OCI-M2 (cell line): ENCODE measurements around the gene KCNIP3.
"Not testable (repeated sequence)": the region's sequence is repeated elsewhere in the genome, so short reads cannot be mapped to it uniquely, and the experiment has no call there.

Source experiments
- DNase-seq: peaks from one replicate; lab custom pipeline; 2025; ENCODE audit not compliant: unreplicated experiment; lab: John Stamatoyannopoulos, UW

Gene KCNIP3

DNA sequence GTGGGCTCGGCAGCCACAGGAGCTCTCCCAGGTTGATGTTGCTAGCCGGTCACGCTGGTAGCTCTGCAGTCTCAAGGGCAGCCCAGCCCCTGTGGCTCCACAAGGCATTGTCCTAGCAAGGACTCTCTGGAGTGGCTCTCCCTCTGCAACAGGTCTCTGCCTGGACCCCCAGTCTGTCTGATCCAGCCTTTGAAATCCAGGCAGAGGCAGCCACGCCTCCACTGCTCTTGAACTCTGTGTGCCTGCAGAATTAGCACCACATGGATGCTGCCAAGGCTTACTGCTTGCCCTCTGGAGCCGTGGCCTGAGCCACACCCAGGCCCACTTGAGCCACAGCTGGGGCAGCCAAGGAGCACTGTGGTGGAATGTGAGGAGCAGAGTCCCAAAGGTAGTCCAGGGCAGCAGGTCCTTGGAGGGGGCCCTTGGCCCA lies 62.4 kb downstream of the KCNIP3 start:
- DNase-seq, result no peak

DNA sequence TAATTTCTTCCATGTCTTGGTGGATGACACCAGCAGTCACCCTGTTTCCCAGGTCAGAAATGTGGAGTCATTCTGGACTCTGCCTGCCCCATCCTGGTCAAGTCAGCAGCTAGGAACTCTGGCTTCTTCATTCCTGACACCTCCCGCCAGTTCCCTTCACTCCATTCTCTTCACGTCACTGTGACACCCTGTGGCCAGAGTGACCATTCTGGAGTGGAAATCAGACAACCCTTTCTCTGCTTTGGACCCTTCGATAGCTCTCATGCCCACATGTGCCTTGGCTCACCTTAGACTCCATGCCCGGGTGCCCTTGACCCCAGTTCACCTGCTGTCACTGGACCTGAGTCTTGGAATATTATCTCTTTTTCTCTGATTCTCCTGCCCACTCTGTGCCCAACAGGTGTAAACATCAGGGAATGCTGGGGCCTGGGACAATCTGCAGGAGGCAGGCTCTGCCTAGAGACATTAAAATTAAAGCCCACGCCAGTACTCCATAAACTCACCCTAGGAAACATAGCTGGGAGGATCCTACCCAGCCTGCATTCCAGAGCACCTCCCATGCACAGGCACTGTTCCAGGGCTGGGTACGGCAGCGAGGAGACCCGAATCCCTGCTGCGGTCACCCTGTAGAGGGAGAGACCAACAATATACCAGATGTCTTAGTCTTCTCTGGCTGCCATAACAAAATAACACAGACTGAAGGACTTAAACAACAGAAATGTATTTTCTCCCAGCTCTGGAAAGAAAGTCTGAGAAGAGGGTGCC lies 64.3 kb downstream of the KCNIP3 start:
- no peak for DNase-seq

DNA sequence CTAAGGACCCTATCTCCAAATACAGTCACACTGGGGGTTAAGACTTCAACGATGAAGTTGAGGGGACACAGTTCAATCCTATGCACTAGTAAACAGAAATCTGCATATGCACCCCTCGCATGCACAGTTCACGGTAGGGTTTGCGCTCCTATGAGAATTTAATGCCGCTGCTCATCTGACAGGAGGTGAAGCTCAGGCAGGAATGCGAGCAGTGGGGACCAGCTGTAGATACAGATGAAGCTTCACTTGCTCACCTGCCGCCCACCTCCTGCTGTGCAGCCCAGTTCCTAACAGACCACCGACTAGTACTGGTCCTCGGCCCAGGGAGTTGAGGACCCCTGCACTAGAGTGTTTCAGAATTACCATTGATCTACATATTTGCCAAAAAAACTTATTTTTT lies 65.3 kb downstream of the KCNIP3 start:
- DNase-seq, result no peak

DNA sequence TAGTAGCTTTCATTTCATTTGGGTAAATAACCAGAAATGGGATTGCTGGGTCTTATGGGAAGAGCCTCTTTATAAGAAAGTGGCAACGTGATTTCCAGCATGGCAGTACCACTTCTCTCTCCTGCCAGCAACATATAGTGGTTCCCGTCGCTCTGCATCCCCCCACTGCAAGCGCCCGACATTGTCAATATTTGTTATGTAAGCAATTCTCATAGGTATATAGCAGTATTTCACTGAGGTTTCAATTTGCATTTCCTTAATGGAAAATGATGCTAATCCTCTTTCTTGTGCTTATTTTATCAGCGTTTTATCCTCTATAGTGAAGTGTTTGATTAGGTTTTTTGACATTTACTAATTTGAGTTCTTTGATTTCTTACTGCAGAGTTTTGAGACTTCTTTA lies 69.4 kb downstream of the KCNIP3 start:
- no peak for DNase-seq

DNA sequence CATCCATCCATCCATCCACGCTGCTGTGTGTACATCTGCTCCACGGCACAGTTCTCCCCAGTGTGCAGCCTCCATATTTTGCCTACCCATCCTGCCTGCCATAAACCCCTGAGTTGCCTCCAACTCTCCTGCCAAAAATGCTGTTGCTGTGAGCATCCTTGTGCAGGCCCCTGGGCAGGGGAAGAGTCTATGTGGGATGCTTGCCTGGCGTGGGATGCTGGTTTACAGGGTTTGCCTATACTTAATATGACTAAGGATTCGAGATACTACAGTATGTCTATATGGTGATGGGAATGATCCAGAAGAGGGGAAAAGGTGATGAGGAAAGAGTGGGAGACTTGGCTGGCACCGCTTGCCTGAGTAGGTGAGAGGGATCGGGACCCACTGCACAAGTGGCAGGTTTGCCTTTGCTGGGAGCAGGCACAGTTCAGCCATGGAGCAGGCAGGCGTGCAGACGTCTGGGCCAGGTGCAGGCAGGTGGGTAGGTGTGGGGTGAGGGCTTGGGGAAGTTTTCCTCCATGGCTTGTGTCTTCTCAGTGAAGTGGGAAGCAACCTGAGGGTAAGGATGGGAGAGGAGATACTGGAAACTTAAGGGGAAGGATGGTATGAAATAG lies 75.2 kb downstream of the KCNIP3 start:
- DNase-seq, result no peak

DNA sequence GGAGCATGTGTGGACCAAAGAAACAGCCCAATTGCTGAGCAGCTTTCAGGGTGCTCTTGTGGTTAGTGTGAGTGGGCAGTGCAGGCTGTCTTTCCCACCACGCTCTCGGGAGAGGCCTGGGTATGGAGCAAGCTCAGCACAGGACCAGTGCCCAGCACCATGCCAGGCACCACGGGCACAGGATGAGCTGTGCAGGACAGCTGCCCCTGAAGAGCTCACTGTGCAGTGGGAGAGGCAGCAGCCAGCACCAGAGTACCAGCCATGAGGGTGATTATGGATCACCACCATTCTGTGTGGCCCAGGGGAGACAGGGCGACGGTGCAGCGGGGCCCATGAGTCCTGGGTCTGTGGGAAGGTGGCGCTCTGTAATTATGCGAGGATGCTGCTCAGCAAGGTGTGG lies 75.7 kb downstream of the KCNIP3 start:
- no peak for DNase-seq

DNA sequence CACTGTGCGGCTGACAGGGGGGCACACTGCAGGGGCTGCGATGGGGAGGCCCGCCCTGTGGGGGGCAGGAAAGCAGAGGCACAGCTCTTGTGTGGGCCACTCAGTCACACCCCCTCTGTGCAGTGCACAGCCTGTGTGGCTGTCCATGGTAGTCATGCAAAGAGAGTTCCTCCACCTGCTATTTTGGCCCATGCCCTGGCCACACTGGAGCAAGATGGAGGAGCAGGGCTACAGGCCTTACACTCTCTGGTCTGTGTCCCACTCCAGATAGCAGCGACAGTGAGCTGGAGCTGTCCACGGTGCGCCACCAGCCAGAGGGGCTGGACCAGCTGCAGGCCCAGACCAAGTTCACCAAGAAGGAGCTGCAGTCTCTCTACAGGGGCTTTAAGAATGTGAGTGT lies 76.9 kb downstream of the KCNIP3 start:
- no peak for DNase-seq

DNA sequence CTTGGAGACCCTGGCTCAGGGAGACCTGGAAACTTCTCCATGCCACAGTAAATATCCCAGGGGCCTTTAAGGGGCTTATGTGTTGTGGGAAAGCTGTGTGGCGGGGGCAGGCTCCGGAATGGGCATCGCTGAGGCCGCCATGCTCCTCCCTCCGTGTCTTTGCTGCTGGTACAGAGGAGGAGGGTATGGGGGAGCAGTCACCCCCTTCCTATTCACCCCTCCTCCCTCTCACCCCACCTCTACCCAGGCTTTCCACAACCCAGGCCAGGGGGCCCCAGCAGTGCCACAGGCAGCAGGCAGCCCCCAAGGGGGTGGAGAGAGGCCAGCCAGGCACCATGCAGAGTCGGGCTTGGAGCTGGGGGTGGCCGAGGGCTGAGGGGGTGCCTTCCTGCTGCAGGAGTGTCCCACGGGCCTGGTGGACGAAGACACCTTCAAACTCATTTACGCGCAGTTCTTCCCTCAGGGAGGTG lies 77.3 kb downstream of the KCNIP3 start:
- no peak for DNase-seq

DNA sequence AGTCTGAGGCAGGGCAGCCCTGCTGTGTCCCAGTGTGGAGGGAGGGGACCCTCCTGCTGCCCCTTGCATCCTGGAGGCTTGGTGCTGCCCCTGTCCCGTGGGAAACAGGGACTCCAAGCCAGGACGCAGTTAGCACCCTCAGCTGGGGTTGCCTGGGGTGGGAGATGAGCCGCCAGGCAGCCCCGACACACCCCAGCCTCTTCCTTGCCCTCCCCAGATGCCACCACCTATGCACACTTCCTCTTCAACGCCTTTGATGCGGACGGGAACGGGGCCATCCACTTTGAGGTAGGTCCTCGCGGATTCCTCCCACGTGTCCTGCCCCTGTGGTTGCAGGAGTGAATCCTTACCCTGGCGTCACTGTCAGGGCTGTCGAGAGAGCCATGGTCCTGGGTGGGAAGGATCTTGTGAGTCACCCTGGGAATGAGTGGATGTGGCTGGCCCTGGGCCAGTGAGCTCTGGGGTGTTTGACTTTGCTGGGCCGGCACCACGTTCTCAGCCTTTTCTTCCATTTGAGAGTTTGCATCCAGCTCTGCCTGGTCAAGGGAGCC lies 77.8 kb downstream of the KCNIP3 start:
- DNase-seq, result no peak

DNA sequence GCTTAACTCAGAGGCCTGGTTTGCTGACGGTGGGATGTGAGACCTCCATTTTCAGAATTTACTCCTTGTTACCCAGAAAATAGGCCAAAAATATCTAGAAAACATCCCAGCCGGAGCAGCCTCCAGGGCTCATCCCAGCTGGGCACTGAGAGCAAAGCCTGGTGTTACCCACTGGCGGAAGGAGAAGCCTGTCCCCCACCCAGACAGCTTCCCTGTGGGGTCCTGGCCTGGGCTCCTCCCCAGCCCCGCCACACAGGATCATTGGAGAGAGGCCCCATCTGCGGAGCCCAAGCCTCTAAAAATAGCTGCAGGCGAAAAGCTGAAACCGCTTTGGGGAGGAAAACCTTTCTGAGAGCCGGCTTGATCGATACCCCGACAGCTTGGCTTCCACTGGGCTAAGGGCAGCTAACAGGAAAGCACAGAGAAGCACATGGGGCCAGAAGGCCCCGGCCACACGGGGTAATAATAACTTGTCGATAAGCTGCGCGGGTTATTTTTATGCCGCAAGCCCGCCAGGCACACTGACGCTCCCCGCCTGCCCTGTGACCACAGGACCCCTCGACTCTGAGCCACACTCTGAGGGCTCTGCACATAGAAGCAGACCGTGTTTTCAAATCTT lies 78.5 kb downstream of the KCNIP3 start:
- no peak for DNase-seq

DNA sequence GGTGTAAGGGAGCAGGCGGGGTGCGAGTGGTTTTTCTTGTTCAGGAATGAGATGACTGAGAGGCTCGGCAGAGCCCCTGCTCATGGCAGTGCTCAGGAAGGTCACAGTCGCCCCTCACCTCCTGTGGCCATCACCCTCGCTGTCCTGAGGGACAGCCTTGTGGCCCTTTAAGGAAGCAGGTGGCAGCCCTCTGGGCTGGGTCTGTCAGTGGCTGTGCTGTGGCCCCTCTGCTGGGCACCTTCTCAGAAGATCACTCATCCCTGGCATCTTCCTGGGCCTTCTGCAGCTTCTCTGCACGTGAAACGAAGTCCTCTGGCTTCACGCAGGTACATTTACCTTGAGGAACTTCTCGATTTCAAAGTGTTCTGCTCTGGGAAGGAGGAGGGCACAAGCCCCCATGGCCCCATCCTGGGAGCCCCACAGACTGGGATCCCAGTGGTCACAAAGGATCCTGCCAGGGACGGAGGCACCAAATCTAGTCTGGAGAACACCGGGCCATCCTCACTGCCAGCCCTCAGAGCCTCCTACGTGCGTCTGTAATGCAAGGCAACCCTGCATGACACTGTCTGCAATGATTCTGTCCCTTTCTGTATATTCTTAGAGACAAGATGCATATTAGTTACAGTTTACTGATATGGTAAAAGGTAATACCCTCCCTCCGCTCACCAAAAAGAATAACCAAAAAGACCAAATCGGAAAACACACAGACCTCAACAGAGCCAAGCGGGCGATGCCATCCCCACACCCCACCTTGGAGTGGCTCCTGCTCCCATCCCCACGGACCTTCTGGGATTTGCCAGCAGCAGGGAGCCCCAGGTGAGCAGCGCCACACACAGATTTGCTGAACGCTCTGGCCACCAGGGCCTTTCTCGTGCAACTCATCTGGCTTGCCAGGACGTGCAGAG lies 79.4 kb downstream of the KCNIP3 start:
- no peak for DNase-seq

DNA sequence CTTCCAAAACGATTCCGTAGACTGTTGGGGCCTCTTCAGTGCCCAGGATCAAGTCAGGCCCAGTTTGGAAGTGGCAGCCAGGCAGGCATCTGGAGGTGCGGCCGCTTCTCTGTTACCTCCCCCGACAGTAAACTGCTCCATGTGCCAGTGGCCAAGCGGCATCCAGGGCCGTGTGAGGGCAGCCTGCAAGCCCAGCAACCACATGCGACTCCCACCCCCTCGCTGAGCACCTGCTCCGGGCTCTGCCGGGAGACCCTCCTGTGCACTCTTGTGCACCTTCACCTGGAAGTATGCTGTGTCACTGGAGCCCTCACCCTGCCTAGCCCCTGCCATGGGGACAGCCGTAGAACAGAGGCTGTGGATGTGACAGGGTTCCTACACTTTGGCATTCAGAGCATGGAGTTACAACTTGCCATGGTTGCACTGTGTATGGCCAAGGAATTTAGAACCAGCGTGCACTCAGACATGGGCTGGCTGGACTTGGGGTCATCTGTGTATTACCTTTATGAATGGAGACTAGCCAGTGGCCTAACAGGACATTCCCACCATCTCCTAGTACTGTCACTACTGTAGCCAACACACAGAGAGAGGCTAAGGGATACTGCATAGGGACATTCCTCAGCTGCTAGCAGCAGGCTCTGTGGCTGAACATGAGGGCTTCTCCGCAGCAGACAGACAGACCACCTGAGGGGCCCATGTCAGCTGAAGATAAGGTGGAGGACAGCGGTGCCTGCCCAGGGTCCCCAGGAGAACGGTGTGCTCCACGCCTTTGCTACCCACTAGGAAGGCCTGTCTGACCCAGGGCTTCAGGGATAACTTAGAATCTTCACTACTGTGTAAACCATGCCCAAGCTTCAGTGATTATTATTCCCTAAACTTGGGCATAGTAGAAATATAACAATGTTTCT lies 80.3 kb downstream of the KCNIP3 start:
- DNase-seq, result no peak

DNA sequence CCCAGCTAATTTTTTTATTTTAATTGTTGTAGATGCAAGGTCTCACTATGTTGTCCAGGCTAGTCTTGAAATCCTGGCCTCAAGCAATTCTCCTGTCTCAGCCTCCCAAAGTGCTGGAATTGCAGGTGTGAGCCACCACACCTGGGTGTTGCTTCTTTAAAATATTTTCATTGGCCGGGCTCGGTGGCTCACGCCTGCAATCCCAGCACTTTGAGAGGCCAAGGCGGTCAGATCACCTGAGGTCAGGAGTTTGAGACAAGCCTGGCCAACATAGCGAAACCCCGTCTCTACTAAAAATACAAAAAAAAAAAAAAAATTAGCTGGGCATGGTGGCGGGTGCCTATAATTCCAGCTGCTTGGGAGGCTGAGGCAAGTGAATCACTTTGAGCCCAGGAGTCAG lies 81.1 kb downstream of the KCNIP3 start:
- DNase-seq, result not testable (repeated sequence)

DNA sequence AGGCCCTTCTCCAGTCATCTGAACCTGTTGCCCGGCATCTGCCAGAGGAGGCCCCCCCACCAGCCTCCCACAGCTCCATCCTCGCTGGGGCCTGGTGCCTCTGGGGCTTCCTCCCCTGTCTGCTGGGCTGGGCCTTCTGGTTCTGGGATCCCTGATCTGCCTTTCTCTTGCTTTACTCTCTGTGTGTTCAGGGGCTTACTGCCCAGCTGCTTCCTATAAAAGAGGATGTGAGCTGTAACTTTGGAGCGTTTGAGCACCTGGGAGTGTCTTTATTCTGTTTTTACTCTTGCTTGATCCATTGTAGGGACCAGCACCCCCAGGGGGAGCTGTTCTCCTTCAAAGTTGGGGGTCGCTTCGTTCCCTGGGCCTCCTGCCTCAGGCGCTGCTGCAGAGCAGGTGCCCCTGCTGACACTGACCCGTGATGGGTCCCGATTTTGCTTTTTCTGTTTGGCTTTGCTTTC lies 82.3 kb downstream of the KCNIP3 start:
- no peak for DNase-seq

DNA sequence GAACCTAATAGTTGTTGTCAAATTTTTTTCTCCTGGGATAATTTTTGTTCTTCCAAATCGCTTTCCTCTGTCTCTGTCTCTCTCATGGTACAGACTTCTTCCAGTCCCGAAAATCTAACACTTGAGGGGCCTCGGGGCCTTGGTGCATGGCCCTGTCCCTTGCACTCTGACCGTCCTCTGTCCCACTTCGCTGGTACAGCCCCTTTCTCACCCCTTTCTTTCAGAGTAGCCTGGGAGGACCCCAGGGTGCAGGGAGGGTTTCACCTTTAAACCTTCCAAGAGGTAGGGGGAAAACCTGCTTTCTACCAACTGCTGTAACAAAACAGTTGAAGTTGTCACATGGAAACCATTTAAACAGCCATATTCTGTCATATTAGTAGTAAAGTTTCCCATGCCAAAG lies 83.1 kb downstream of the KCNIP3 start:
- DNase-seq, result no peak

DNA sequence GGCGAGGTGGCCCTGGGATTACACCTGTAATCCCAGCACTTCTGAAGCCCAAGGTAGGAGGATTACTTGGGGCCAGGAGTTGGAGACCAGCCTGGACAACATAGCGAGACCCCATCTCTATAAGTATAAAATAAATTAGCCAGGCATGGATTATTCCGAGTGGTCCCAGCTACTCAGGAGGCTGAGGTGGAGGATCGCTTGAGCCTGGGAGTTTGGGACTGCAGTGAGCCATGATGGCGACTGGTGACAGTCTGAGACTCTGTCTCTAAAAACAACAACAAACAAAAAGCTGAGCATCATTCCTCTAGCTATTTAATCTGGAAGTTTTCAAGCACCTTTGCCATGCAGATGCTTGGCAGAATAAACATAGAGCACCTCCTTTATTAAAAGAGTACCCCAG lies 83.6 kb downstream of the KCNIP3 start:
- DNase-seq, result no peak

DNA sequence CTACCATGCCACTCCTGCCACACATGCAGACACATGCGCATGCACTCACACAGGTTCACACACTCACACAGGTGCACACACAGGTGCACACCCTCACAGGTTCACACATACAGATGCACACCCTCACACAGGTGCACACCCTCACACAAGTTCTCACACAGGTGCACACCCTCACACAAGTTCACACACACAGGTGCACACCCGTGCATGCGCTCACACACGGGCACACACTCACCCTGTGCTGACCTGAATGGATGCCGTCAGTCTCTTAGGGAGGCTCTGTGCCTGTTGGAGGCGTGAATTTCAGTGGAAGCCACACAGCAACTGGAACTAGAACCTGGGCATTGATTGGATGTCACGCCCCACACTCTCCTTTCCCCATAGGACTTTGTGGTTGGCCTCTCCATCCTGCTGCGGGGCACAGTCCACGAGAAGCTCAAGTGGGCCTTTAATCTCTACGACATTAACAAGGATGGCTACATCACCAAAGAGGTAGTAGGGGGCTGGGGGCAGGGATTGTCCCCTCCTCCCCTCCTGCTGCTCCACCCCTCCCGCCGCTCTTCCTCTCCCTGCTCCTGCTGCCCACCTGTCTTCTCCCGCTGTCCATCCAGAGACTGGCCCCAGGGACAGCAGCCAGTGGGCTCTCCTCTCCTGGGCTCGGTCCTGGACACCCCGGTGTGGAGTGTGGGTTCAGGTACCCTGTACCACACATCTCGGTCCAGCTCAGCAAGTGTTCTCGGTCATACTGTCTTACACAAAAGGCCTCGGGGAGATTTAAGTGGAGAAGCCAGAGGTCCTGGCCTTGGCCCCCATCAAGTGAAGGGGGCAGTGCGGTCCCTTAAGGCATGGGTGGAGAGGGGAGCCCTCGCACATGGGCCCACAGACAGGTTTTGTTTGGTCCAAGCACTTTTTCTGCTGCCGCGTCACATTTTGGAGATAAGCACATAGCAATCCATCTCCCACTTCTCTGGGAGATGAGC lies 84.4 kb downstream of the KCNIP3 start:
- no peak for DNase-seq

DNA sequence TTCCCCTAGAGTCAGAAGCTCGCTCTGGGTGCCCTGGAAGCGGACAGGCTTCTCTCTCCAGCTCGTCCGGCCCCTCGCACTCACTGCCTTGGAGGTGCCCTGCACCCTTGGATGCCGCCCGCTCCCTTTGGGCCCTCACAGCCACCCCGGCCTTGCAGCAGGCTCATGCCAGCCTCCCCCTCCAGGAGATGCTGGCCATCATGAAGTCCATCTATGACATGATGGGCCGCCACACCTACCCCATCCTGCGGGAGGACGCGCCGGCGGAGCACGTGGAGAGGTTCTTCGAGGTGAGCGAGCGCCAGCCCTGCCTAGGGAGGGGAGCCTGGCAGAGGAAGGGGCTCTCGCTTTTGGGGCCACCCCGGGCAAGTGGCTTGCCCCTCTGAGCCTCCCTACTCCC lies 85.0 kb downstream of the KCNIP3 start:
- DNase-seq, result no peak
